PC-3 (cell line): ENCODE results near the gene B3GALNT1. TPM values are rescaled to one million over a fixed set of nuclear protein-coding genes. Genes with fewer than 3 reads are reported as not detected.

Experiments
- ATAC-seq: fragments of 200-7000 bp; cut with Tn5 transposase; 2 replicates; pipeline ENCODE4 v1.9.1; 2020; ENCODE audit warnings: mild to moderate bottlenecking, moderate library complexity
- BruUV-seq: library from RNA; stranded (reverse); fragments of 400-500 nt; replicated peaks from 2 replicates; lab custom pipeline; 2021; lab: Mats Ljungman, UMichigan
- CTCF ChIA-PET: fragments of 300-600 bp; sonication (Branson Sonifier 250); formaldehyde crosslinking; loops from one replicate; lab custom pipeline; 2022; ENCODE audit warnings: antibody characterized with exemption; lab: Charles Lee
- POLR2A ChIA-PET: fragments of 300-600 bp; sonication (Branson Sonifier 250); formaldehyde crosslinking; loops from one replicate; lab custom pipeline; 2022; ENCODE audit warnings: antibody characterized with exemption; ENCODE audit not compliant: unreplicated experiment; lab: Charles Lee
- DNase-seq: peaks from one replicate; pipeline ENCODE4 v3.0.0-alpha.2; 2015
- H2AFZ ChIP-seq: fragments of 300-600 bp; sonication (generic); 2 replicates; pipeline ENCODE4 v1.6.0; 2016; ENCODE audit warnings: antibody characterized with exemption, low read length
- H3F3A ChIP-seq: fragments of 300-600 bp; sonication (generic); one replicate; pipeline ENCODE4 v1.6.0; 2017; ENCODE audit warnings: antibody characterized with exemption, low read length, control low read depth, mild to moderate bottlenecking; ENCODE audit not compliant: unreplicated experiment
- H3K27ac ChIP-seq: fragments of 300-600 bp; sonication (generic); 2 replicates; pipeline ENCODE4 v1.5.1; 2016; ENCODE audit warnings: mild to moderate bottlenecking, low read length
- H3K27me3 ChIP-seq: fragments of 300-600 bp; sonication (generic); 2 replicates; pipeline ENCODE4 v1.6.1; 2016; ENCODE audit warnings: low read length, mixed read lengths
- H3K36me3 ChIP-seq: fragments of 300-600 bp; sonication (generic); 2 replicates; pipeline ENCODE4 v1.6.1; 2016; ENCODE audit warnings: low read depth, mixed run types, low read length, mixed read lengths
- H3K4me1 ChIP-seq: fragments of 300-600 bp; sonication (generic); 2 replicates; pipeline ENCODE4 v1.5.1; 2016; ENCODE audit warnings: low read length; ENCODE audit not compliant: insufficient read depth
- H3K4me2 ChIP-seq: fragments of 300-600 bp; sonication (generic); 2 replicates; pipeline ENCODE4 v1.6.0; 2016; ENCODE audit warnings: low read length
- H3K4me3 ChIP-seq: fragments of 300-600 bp; sonication (generic); 2 replicates; pipeline ENCODE4 v1.5.1; 2016; ENCODE audit warnings: mild to moderate bottlenecking, low read length, mixed read lengths
- H3K79me2 ChIP-seq: fragments of 300-600 bp; sonication (generic); 2 replicates; pipeline ENCODE4 v1.6.1; 2017; ENCODE audit warnings: low read length, mixed read lengths
- H3K9ac ChIP-seq: fragments of 300-600 bp; sonication (generic); 2 replicates; pipeline ENCODE4 v1.6.0; 2016; ENCODE audit warnings: mild to moderate bottlenecking, low read length
- H3K9me2 ChIP-seq: fragments of 300-600 bp; sonication (generic); replicated peaks from 2 replicates; pipeline ENCODE4 v1.6.1; 2016; ENCODE audit warnings: mixed run types, low read length, mixed read lengths
- H3K9me3 ChIP-seq: fragments of 300-600 bp; sonication (generic); 2 replicates; pipeline ENCODE4 v1.6.1; 2016; ENCODE audit warnings: low read length, mixed read lengths
- H4K20me1 ChIP-seq: fragments of 300-600 bp; sonication (generic); 2 replicates; pipeline ENCODE4 v1.6.1; 2016; ENCODE audit warnings: low read length, mixed read lengths
- CTCF ChIP-seq: fragments of 300-600 bp; sonication (generic); conservative IDR thresholded peaks from 2 replicates; pipeline ENCODE4 v1.5.1; 2017; ENCODE audit warnings: antibody characterized with exemption, low read depth, mild to moderate bottlenecking, low read length
- EZH2 ChIP-seq: fragments of 300-600 bp; sonication (generic); IDR thresholded peaks from one replicate; pipeline ENCODE4 v1.6.1; 2017; ENCODE audit warnings: antibody characterized with exemption, mild to moderate bottlenecking, low read length; ENCODE audit not compliant: unreplicated experiment
- EZH2phosphoT487 ChIP-seq: fragments of 300-600 bp; sonication (generic); IDR thresholded peaks from 2 replicates; pipeline ENCODE4 v1.6.1; 2018; ENCODE audit warnings: mild to moderate bottlenecking, antibody characterized with exemption, low read length, borderline replicate concordance
- intact Hi-C: fragments of 100-400 bp; cut with micrococcal nuclease; formaldehyde crosslinking; loops from 2 replicates; pipeline ENCODE4 v1.9.0; 2023
- total RNA-seq: library from RNA; depleted of rRNA; stranded (reverse); fragments of >200 nt; gene quantifications from 2 replicates; pipeline ENCODE4 v1.2.3, GENCODE V29; 2014

The B3GALNT1 gene
- total RNA-seq, 1 experiment from 2014 or later: 125 TPM

- DNase-seq (peak; percentile 72), ATAC-seq (peak; percentile 57)
- Histone ChIP-seq H3K9me2 (no peaks in the 10 kb centered on the region), H3K4me3 (peak overlapping the region; percentile 28; the same call in 1 of the 2 replicates), H3K9ac (peak overlapping the region; percentile 87), H3K27ac (peak overlapping the region; percentile 98), H3K36me3 (no peaks in the 10 kb centered on the region), H3K9me3 (no peaks in the 10 kb centered on the region), H3F3A (peaks cover 16% of the 10 kb centered on the region), H3K79me2 (no peaks in the 10 kb centered on the region), H3K27me3 (no peaks in the 10 kb centered on the region), H3K4me1 (peaks cover 45% of the 10 kb centered on the region), H3K4me2 (peak overlapping the region; percentile 70), H4K20me1 (no peaks in the 10 kb centered on the region), H2AFZ (peak overlapping the region; percentile 51)
- ChIA-PET CTCF (interaction anchor here (0.5 to 1.2 kb wide), 4 partner anchors 13 to 413 kb away, joined by 3 to 4 read pairs (median 3); no protein-coding TSS in a partner anchor), POLR2A (interaction anchor here (0.5 to 0.6 kb wide), 3 partner anchors 32 to 148 kb away, joined by 3 to 4 read pairs (median 4); no protein-coding TSS in a partner anchor)
- TF ChIP-seq CTCF: no peak
- no peak for TF ChIP-seq EZH2phosphoT487
- TF ChIP-seq EZH2: no peak
- intact Hi-C loops: loop anchor here (1.0 to 5.0 kb wide), 2 partner anchors 35 to 108 kb away; partner anchors contain the start of gene B3GALNT1
- BruUV-seq: no TSS peak
Observed at GRCh38 chr3:161070252-161070930, 34.8 kb downstream of the B3GALNT1 start.

- Histone ChIP-seq H4K20me1 (no peaks in the 10 kb centered on the region), H3K4me1 (peaks cover 45% of the 10 kb centered on the region), H3K9me2 (no peaks in the 10 kb centered on the region), H3K36me3 (no peaks in the 10 kb centered on the region), H2AFZ (peak overlapping the region; percentile 53), H3K27ac (peak overlapping the region; percentile 98), H3K27me3 (no peaks in the 10 kb centered on the region), H3K9me3 (no peaks in the 10 kb centered on the region), H3K9ac (peak overlapping the region; percentile 87), H3K4me3 (peak overlapping the region; percentile 28), H3K79me2 (no peaks in the 10 kb centered on the region), H3F3A (peaks cover 16% of the 10 kb centered on the region), H3K4me2 (peak overlapping the region; percentile 70)
- no peak for TF ChIP-seq EZH2
- no peak for TF ChIP-seq EZH2phosphoT487
- TF ChIP-seq CTCF: no peak
- ATAC-seq (peak; percentile 82), DNase-seq (peak; percentile 97)
- BruUV-seq: TSS peak; percentile 47
- intact Hi-C loops: loop anchor here (1.0 to 5.0 kb wide), 2 partner anchors 36 to 107 kb away; partner anchors contain the start of gene B3GALNT1
- ChIA-PET CTCF (interaction anchor here (0.5 to 1.2 kb wide), 3 partner anchors 14 to 413 kb away, joined by 3 to 4 read pairs (median 3); no protein-coding TSS in a partner anchor), POLR2A (interaction anchor here (0.5 to 0.9 kb wide), 6 partner anchors 20 to 337 kb away, joined by 3 to 7 read pairs (median 4); partner anchors contain the start of gene SPTSSB)
Observed at GRCh38 chr3:161069511-161070251, 35.5 kb downstream of the B3GALNT1 start.
